Muscle layer of duodenum (tissue), 2 donors: ENCODE data around the gene CDH13.

Source experiments
- H3K27ac ChIP-seq: one replicate; pipeline ENCODE4 v1.7.0; 2013; ENCODE audit warnings: mild to moderate bottlenecking, low read length
- H3K27me3 ChIP-seq: one replicate; pipeline ENCODE4 v1.7.0; 2013; ENCODE audit warnings: low read depth, mild to moderate bottlenecking, control low read depth, low read length
- H3K36me3 ChIP-seq, 2 donors: one replicate each; pipeline ENCODE4 v1.7.0; 2013; ENCODE audit warnings: low read length in 2 of 2, control low read depth in 1 of 2, mild to moderate bottlenecking in 1 of 2; ENCODE audit not compliant: insufficient read depth in 2 of 2, control insufficient read depth in 1 of 2
- H3K4me1 ChIP-seq, 2 donors: one replicate each; pipeline ENCODE4 v1.7.0; 2013; ENCODE audit warnings: low read length in 2 of 2, mild to moderate bottlenecking in 2 of 2, control low read depth in 1 of 2, moderate library complexity in 1 of 2; ENCODE audit not compliant: insufficient read depth in 2 of 2, control insufficient read depth in 1 of 2
- H3K4me3 ChIP-seq, 2 donors: one replicate each; pipeline ENCODE4 v1.7.0; 2013; ENCODE audit warnings: low read length in 2 of 2, low read depth in 1 of 2, mild to moderate bottlenecking in 1 of 2
- H3K9me3 ChIP-seq, 2 donors: one replicate each; pipeline ENCODE4 v1.7.0; 2013; ENCODE audit warnings: low read length in 2 of 2, control low read depth in 1 of 2, mild to moderate bottlenecking in 1 of 2; ENCODE audit not compliant: control insufficient read depth in 1 of 2
- donor health status: healthy.

Gene CDH13

GRCh38 chr16:82880346-82880745 lies 253.6 kb downstream of the CDH13 start:
- Histone ChIP-seq H3K4me1 (peaks cover 0 to 10% of the 10 kb centered on the region in 2 donors), H3K9me3 (no peaks in the 10 kb centered on the region), H3K27ac (no peak overlapping the region), H3K4me3 (no peak overlapping the region), H3K36me3 (no peaks in the 10 kb centered on the region), H3K27me3 (no peaks in the 10 kb centered on the region)

- Histone ChIP-seq H3K36me3 (no peaks in the 10 kb centered on the region), H3K9me3 (no peaks in the 10 kb centered on the region), H3K4me1 (peaks cover 0 to 10% of the 10 kb centered on the region in 2 donors), H3K27me3 (no peaks in the 10 kb centered on the region), H3K27ac (no peak overlapping the region), H3K4me3 (no peak overlapping the region)
These were observed 254.7 kb downstream of the CDH13 start for GRCh38 chr16:82881516-82881915.

GRCh38 chr16:82882226-82882625 lies 255.5 kb downstream of the CDH13 start:
- no peak overlapping the region for H3K4me3 ChIP-seq
- H3K27me3 ChIP-seq = no peaks in the 10 kb centered on the region
- no peaks in the 10 kb centered on the region for H3K9me3 ChIP-seq
- no peaks in the 10 kb centered on the region for H3K36me3 ChIP-seq
- peaks cover 0 to 10% of the 10 kb centered on the region in 2 donors for H3K4me1 ChIP-seq
- no peak overlapping the region for H3K27ac ChIP-seq

- no peaks in the 10 kb centered on the region for H3K27me3 ChIP-seq
- no peak overlapping the region for H3K27ac ChIP-seq
- no peaks in the 10 kb centered on the region for H3K36me3 ChIP-seq
- H3K4me3 ChIP-seq = no peak overlapping the region
- H3K4me1 ChIP-seq = peaks cover 0 to 12% of the 10 kb centered on the region in 2 donors
- H3K9me3 ChIP-seq = no peaks in the 10 kb centered on the region
These were observed 256.4 kb downstream of the CDH13 start for GRCh38 chr16:82882982-82883835.

- no peaks in the 10 kb centered on the region for H3K9me3 ChIP-seq
- H3K27me3 ChIP-seq = no peaks in the 10 kb centered on the region
- H3K36me3 ChIP-seq = no peaks in the 10 kb centered on the region
- no peak overlapping the region for H3K4me3 ChIP-seq
- no peak overlapping the region for H3K27ac ChIP-seq
- H3K4me1 ChIP-seq = peaks cover 0 to 10% of the 10 kb centered on the region in 2 donors
These were observed 257.6 kb downstream of the CDH13 start for GRCh38 chr16:82884320-82884898.

GRCh38 chr16:82886146-82886545 lies 259.4 kb downstream of the CDH13 start:
- Histone ChIP-seq H3K4me3 (no peak overlapping the region), H3K4me1 (peaks cover 0 to 10% of the 10 kb centered on the region in 2 donors), H3K9me3 (no peaks in the 10 kb centered on the region), H3K27me3 (no peaks in the 10 kb centered on the region), H3K27ac (no peak overlapping the region), H3K36me3 (no peaks in the 10 kb centered on the region)

GRCh38 chr16:82888591-82889001 lies 261.8 kb downstream of the CDH13 start:
- H3K27me3 ChIP-seq = no peaks in the 10 kb centered on the region
- H3K4me3 ChIP-seq = no peak overlapping the region
- peaks cover 0 to 10% of the 10 kb centered on the region in 2 donors for H3K4me1 ChIP-seq
- no peaks in the 10 kb centered on the region for H3K9me3 ChIP-seq
- H3K36me3 ChIP-seq = no peaks in the 10 kb centered on the region
- H3K27ac ChIP-seq = no peak overlapping the region

GRCh38 chr16:82891424-82891823 lies 264.7 kb downstream of the CDH13 start:
- Histone ChIP-seq H3K9me3 (no peaks in the 10 kb centered on the region), H3K4me3 (no peak overlapping the region), H3K4me1 (peaks cover 0 to 10% of the 10 kb centered on the region in 2 donors), H3K36me3 (no peaks in the 10 kb centered on the region), H3K27ac (no peak overlapping the region), H3K27me3 (no peaks in the 10 kb centered on the region)

- no peaks in the 10 kb centered on the region for H3K27me3 ChIP-seq
- H3K4me1 ChIP-seq = peaks cover 0 to 10% of the 10 kb centered on the region in 2 donors
- H3K27ac ChIP-seq = no peak overlapping the region
- H3K36me3 ChIP-seq = no peaks in the 10 kb centered on the region
- no peaks in the 10 kb centered on the region for H3K9me3 ChIP-seq
- no peak overlapping the region for H3K4me3 ChIP-seq
These were observed 265.1 kb downstream of the CDH13 start for GRCh38 chr16:82891918-82892317.

GRCh38 chr16:82892324-82892723 lies 265.6 kb downstream of the CDH13 start:
- H3K4me3 ChIP-seq = no peak overlapping the region
- no peaks in the 10 kb centered on the region for H3K36me3 ChIP-seq
- H3K27ac ChIP-seq = no peak overlapping the region
- H3K4me1 ChIP-seq = peaks cover 0 to 10% of the 10 kb centered on the region in 2 donors
- H3K27me3 ChIP-seq = no peaks in the 10 kb centered on the region
- no peaks in the 10 kb centered on the region for H3K9me3 ChIP-seq

GRCh38 chr16:82895843-82896242 lies 269.1 kb downstream of the CDH13 start:
- Histone ChIP-seq H3K4me3 (no peak overlapping the region), H3K27me3 (no peaks in the 10 kb centered on the region)

More at GRCh38 chr16:82895843-82896242, 269.1 kb downstream of the CDH13 start:
- peaks cover 0 to 8% of the 10 kb centered on the region in 2 donors for H3K4me1 ChIP-seq
- H3K9me3 ChIP-seq = no peaks in the 10 kb centered on the region
- no peaks in the 10 kb centered on the region for H3K36me3 ChIP-seq
- H3K27ac ChIP-seq = no peak overlapping the region
